Left ventricle myocardium inferior (tissue), 1 donor: Measurements from ENCODE around the gene AUTS2. TPM values are rescaled to one million over a fixed set of nuclear protein-coding genes. Genes with fewer than 3 reads are reported as not detected.

ENCODE experiments used
- DNase-seq: peaks from one replicate; pipeline ENCODE4 v3.0.0-alpha.2; 2020
- H3K27ac ChIP-seq: fragments of 200-600 bp; replicated peaks from 2 replicates; pipeline ENCODE4 v1.8.0; 2021
- H3K27me3 ChIP-seq: fragments of 200-600 bp; 2 replicates; pipeline ENCODE4 v1.8.0; 2021; ENCODE audit warnings: low read depth
- H3K36me3 ChIP-seq: fragments of 200-600 bp; 2 replicates; pipeline ENCODE4 v1.8.0; 2021
- H3K4me1 ChIP-seq: fragments of 200-600 bp; 2 replicates; pipeline ENCODE4 v1.8.0; 2021
- H3K4me3 ChIP-seq: fragments of 200-600 bp; 2 replicates; pipeline ENCODE4 v1.8.0; 2021; ENCODE audit warnings: mild to moderate bottlenecking, moderate library complexity
- H3K9me3 ChIP-seq: fragments of 200-600 bp; replicated peaks from 2 replicates; pipeline ENCODE4 v1.8.0; 2021
- intact Hi-C: fragments of 100-400 bp; cut with micrococcal nuclease; formaldehyde crosslinking; loops from one replicate; pipeline ENCODE4 v1.11.0; 2022
- total RNA-seq: library from RNA; stranded (reverse); fragmentation: NEBNext Ultra II Directional; extraction: Animal tissue kit (Norgen Biotek cat#: 25700); gene quantifications from one replicate; pipeline ENCODE4 v1.2.1, GENCODE V29; 2021
- TF ChIP-seq, protein P1 (sequence below): fragments of 200-600 bp; IDR thresholded peaks from 2 replicates; pipeline ENCODE4 v1.8.0; 2021; ENCODE audit warnings: antibody characterized with exemption, mild to moderate bottlenecking, borderline replicate concordance
- donor health status: DM: no; HTN: yes; CAD: no; lungs with severe emphysema.

AUTS2 gene
- total RNA-seq, 1 donor from 2014 or later: 10.5 TPM

DNA sequence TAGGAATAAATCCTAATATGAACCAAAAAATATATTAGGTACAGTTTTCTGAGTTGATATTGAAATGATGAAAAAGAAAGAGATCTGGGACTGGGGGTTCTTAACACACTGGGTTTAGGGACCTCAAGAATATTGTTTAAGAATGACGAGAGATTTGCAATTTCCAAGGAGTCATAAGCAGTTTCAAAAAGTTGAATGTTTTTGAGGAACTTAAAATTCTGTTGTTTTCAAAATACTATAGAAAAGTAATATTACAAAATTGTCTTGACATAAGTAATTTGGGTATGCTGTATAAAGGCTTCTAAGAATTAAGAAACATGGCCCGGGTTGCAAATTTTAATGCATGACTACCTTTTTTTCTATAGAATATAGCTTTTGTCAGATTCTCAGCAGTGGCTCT, 88.1 kb downstream of the AUTS2 start:
- no peak for DNase-seq
- TF ChIP-seq, protein P1, sequence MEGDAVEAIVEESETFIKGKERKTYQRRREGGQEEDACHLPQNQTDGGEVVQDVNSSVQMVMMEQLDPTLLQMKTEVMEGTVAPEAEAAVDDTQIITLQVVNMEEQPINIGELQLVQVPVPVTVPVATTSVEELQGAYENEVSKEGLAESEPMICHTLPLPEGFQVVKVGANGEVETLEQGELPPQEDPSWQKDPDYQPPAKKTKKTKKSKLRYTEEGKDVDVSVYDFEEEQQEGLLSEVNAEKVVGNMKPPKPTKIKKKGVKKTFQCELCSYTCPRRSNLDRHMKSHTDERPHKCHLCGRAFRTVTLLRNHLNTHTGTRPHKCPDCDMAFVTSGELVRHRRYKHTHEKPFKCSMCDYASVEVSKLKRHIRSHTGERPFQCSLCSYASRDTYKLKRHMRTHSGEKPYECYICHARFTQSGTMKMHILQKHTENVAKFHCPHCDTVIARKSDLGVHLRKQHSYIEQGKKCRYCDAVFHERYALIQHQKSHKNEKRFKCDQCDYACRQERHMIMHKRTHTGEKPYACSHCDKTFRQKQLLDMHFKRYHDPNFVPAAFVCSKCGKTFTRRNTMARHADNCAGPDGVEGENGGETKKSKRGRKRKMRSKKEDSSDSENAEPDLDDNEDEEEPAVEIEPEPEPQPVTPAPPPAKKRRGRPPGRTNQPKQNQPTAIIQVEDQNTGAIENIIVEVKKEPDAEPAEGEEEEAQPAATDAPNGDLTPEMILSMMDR: no peak
- intact Hi-C loops: no loop called here
- H3K4me1 ChIP-seq: peaks cover 7% of the 10 kb centered on the region
- H3K4me3 ChIP-seq: no peak overlapping the region
- H3K9me3 ChIP-seq: no peaks in the 10 kb centered on the region
- no peaks in the 10 kb centered on the region for H3K27me3 ChIP-seq
- no peak overlapping the region for H3K27ac ChIP-seq
- H3K36me3 ChIP-seq: no peaks in the 10 kb centered on the region

DNA sequence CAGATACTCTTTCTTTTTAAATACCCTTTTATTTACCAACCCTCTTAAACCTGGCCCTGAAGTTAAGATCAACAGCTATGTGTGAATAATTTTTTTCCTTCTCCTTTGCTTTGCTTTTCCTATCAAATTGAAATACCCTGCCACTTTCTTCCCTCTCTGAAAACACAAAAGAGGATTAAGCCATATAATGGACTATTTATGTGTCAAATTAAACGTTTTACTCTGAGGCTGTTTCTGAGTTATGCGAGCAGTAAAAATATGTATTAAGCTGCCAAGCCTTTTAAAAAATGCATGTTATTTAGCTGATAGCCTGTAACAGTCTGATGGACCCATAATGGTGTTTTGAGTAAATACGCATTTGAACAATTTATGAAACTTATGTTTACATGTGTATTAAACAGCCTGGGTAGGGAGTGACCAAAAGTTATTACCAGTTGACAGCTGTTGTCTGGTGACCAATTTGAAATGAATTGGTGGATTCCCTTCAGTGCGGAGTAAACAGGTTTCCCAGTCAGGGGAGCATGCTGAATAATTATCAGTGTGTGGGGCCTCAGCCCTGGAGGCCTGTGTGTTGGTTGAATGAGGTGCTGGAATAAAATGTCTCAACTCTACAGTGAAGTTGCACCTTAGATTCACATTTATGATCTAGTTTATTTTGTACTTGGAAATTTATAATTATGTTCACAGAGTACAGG, 89.6 kb downstream of the AUTS2 start:
- Histone ChIP-seq H3K4me1 (peaks cover 7% of the 10 kb centered on the region), H3K9me3 (no peaks in the 10 kb centered on the region), H3K27me3 (no peaks in the 10 kb centered on the region), H3K27ac (no peak overlapping the region), H3K36me3 (no peaks in the 10 kb centered on the region), H3K4me3 (no peak overlapping the region)
- intact Hi-C loops: no loop called here
- TF ChIP-seq, protein P1: no peak
- no peak for DNase-seq

DNA sequence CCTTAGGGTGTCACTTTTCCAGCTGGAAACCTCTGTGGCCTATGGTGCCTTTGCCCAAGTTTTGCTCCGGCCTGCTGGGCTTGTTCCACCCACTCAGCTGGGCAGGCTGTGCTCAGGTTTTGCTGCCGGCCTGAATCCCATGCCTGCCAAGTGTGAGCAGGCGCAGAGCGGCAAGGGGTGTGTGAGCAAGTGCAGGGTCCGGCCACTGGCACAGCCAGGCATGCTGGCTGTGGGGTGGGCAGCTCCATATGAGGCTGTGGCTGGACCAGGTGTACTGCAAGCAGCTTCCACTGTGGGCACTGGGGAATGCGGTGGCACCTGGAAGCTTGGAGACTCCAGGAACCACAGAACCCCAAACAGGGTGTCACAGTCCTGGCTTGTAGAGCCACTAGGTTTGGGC, 92.1 kb downstream of the AUTS2 start:
- Histone ChIP-seq H3K36me3 (no peaks in the 10 kb centered on the region), H3K4me3 (no peak overlapping the region), H3K27ac (no peak overlapping the region), H3K4me1 (no peaks in the 10 kb centered on the region), H3K27me3 (no peaks in the 10 kb centered on the region), H3K9me3 (no peaks in the 10 kb centered on the region)
- DNase-seq: no peak
- TF ChIP-seq, protein P1: no peak
- intact Hi-C loops: no loop called here

DNA sequence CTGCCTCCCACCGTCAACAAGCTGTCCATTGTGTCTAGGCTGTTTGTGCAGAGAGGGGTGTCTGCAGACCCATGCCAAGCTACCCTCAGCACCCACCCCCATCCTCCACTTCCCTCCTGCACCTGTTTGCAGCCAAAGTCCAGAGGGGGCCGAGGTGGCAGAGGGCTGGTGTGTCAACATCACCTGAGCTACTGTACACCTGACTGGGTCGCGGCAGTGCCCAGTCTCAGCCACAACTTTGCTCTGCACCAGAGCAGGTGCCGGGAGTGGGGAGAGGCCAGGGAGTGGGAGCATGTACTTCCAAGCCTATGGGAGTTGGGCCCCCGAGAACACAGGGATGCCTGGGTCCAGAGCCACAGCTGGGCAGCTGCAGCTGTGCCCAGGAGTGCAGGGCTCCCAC, 93.1 kb downstream of the AUTS2 start:
- Histone ChIP-seq H3K36me3 (no peaks in the 10 kb centered on the region), H3K4me3 (no peak overlapping the region), H3K9me3 (no peaks in the 10 kb centered on the region), H3K4me1 (peaks cover 2% of the 10 kb centered on the region), H3K27me3 (no peaks in the 10 kb centered on the region), H3K27ac (no peak overlapping the region)
- intact Hi-C loops: no loop called here
- no peak for DNase-seq
- TF ChIP-seq, protein P1: no peak

DNA sequence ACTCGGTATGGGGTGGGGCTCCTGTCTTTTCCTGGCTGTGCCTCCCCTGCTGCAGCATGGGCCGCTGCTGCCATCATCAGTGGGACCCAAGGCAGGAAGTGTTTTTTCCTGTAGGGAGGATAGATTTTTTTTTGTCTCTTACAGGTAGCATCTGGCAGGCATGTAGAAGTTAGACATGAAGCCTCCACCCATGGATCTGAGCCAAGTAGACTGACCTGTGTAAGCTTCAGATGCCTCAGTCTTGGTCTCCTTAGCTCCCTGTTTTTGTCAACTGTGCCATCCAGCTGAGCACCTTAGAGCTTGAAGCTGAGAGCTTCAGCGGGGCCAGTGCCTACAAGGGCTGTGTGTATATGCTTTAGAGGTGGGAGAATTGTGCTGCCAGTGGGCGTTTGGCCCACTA, 93.5 kb downstream of the AUTS2 start:
- Histone ChIP-seq H3K4me1 (peaks cover 3% of the 10 kb centered on the region), H3K27me3 (no peaks in the 10 kb centered on the region), H3K36me3 (no peaks in the 10 kb centered on the region), H3K9me3 (no peaks in the 10 kb centered on the region), H3K27ac (no peak overlapping the region), H3K4me3 (no peak overlapping the region)
- intact Hi-C loops: no loop called here
- TF ChIP-seq, protein P1: no peak
- DNase-seq: no peak

DNA sequence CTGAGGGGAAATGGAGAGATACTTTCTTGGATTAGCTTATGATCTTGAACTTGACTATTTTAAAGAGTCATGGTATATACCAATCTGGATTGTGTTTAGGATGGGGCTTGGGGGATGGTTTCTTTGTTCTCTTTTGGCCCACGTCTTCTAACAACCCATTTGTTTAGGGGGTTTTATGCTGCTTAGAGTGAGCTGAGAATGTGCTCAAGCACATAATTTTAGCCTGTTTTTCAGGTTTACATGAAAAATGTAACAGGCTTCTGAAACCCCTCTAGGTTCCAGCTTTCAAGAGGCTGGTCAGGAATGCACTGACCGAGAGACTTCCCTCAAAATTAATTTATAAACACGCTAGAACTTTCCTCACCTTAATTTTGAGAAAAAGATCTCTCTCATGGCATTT, 94.3 kb downstream of the AUTS2 start:
- TF ChIP-seq, protein P1: no peak
- no peaks in the 10 kb centered on the region for H3K36me3 ChIP-seq
- H3K27me3 ChIP-seq: no peaks in the 10 kb centered on the region
- no peak for DNase-seq
- H3K4me3 ChIP-seq: no peak overlapping the region
- intact Hi-C loops: no loop called here
- H3K9me3 ChIP-seq: no peaks in the 10 kb centered on the region
- H3K27ac ChIP-seq: no peak overlapping the region
- peaks cover 3% of the 10 kb centered on the region for H3K4me1 ChIP-seq
